ENCODE data around the gene NPAS1. TPM values are rescaled to one million over a fixed set of nuclear protein-coding genes. Genes with fewer than 3 reads are reported as not detected.
"Not testable (repeated sequence)": the region's sequence is repeated elsewhere in the genome, so short reads cannot be mapped to it uniquely, and the experiment has no call there.

The NPAS1 gene
- total and polyA plus RNA-seq, 7 donors: 0.04 to 0.23 (median 0.18) TPM; not detected in 3

DNA sequence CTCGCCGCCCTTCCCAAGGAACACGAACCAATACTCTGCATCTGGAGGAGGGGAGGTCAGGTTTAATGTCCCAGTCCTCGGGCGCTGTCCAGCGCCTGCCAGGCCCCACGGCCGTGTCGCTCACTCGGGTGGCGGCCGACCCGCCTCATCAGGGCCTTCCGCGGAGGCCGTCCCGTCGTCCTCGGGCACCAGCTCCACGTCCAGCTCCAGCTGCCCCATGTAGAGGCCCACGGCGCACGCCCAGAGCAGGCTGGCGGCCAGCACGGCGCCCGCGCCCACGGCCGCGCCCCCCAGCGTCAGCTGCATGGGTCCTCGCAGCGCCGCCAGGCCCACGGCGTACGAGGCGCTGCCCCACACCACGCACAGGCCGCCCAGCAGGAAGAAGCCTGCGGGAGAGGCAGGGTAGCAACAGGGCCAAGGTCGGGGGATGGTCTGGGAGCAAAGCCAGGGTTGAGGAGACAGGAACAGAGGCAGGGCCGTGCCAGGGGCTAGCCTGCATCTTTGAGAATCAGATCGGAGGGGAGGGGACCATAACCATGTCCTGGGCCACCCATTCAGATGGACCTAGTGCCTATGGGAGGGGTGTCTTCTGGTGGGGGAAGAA, 26.3 kb downstream of the NPAS1 start:
- H3K4me3 ChIP-seq: no peak overlapping the region
- H3K9me3 ChIP-seq: no peaks in the 10 kb centered on the region
- no peaks in the 10 kb centered on the region for H3K4me1 ChIP-seq
- no peaks in the 10 kb centered on the region for H3K27me3 ChIP-seq (ENCODE audit: insufficient read depth in 3 of 3, low read length in 2 of 3)
- no peak overlapping the region for H3K27ac ChIP-seq
- intact Hi-C loops (cut with DNase I): no loop called here
- TF ChIP-seq, protein P1, sequence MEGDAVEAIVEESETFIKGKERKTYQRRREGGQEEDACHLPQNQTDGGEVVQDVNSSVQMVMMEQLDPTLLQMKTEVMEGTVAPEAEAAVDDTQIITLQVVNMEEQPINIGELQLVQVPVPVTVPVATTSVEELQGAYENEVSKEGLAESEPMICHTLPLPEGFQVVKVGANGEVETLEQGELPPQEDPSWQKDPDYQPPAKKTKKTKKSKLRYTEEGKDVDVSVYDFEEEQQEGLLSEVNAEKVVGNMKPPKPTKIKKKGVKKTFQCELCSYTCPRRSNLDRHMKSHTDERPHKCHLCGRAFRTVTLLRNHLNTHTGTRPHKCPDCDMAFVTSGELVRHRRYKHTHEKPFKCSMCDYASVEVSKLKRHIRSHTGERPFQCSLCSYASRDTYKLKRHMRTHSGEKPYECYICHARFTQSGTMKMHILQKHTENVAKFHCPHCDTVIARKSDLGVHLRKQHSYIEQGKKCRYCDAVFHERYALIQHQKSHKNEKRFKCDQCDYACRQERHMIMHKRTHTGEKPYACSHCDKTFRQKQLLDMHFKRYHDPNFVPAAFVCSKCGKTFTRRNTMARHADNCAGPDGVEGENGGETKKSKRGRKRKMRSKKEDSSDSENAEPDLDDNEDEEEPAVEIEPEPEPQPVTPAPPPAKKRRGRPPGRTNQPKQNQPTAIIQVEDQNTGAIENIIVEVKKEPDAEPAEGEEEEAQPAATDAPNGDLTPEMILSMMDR (IDR thresholded peaks at IDR 0.05): no peak
- no peaks in the 10 kb centered on the region for H3K36me3 ChIP-seq (ENCODE audit: insufficient read depth in 1 of 2, low read depth in 1 of 2)
- 91 to 95% (median 93%) methylated on average over 34 to 45 of the region's 45 CpGs for WGBS, 3 donors
- ATAC-seq (no peak), DNase-seq (no peak)

DNA sequence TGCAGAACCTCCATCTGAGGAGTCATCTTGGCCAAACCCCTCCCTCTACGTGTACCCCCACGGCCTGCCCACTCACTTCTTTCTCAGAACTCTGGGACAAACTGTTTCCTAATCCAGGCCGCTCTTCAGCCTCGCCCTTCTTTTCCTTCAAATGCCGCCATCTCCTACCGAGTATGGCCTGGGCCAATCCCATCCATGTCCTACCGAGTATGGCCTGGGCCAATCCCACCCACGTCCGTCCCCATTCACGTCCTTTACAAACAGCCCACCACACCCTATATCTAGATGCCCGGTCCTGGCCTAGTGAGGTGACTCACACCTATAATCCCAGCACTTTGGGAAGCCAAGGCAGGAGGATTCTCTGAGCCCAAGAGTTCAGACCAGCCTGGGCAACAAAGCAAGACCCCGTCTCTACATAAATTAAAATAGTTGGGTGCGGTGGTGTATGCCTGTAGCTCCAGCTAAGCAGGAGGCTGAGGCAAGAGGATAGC, 27.7 kb downstream of the NPAS1 start:
- no peak for DNase-seq
- Histone ChIP-seq H3K27ac (no peak overlapping the region), H3K36me3 (ENCODE audit: insufficient read depth in 1 of 2, low read depth in 1 of 2) (no peaks in the 10 kb centered on the region), H3K4me3 (peak overlapping the region; percentile 96), H3K9me3 (no peaks in the 10 kb centered on the region), H3K27me3 (ENCODE audit: insufficient read depth in 3 of 3, low read length in 2 of 3) (no peaks in the 10 kb centered on the region), H3K4me1 (no peaks in the 10 kb centered on the region)
- intact Hi-C loops (cut with DNase I): no loop called here
- WGBS, 3 donors: 85 to 90% (median 86%) methylated on average over 13 of the region's 13 CpGs
- no peak for ATAC-seq
- TF ChIP-seq, protein P1 (IDR thresholded peaks at IDR 0.05): no peak

DNA sequence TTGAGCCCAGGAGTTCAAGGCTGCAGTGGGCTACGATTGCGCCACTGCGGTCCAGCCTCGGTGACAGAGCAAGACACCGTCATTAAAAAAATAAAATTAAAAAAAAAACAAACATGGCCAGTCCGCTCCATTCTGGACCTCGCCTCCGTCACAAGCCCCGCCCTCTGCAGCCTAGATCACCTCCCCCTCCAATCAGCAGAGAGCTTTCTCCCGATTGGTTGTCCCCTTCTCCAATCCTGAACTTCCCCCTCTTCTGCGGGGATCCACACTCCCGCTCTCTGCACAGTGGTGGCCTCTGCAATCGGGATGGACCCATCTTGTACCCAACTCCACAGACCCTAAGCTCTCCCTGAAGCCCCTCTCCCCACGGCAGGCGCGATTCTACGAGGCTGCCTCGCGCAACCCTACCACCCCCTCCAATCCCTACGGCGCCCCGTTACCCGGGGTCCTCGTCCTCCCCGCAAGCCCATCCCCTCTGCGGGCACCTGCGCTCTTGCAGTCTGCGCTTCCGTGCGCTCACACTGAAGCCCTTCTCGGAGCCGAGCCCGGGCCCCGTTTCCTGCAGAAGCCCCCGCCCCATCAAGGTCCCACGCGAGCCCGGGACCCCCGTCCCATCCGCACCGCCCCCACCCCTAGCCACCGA, 28.2 kb downstream of the NPAS1 start:
- Histone ChIP-seq H3K27me3 (ENCODE audit: insufficient read depth in 3 of 3, low read length in 2 of 3) (no peaks in the 10 kb centered on the region), H3K9me3 (no peaks in the 10 kb centered on the region), H3K36me3 (ENCODE audit: insufficient read depth in 1 of 2, low read depth in 1 of 2) (no peaks in the 10 kb centered on the region), H3K4me1 (no peaks in the 10 kb centered on the region), H3K4me3 (peak overlapping the region; percentile 96), H3K27ac (peak overlapping the region; percentile 86)
- ATAC-seq (peak; percentile 85 to 91 (median 88)), DNase-seq (peak; percentile 83 to 91)
- intact Hi-C loops (cut with DNase I): no loop called here
- 4 to 5% (median 4%) methylated on average over 39 to 42 of the region's 42 CpGs for WGBS, 3 donors
- TF ChIP-seq, protein P1 (IDR thresholded peaks at IDR 0.05): no peak

DNA sequence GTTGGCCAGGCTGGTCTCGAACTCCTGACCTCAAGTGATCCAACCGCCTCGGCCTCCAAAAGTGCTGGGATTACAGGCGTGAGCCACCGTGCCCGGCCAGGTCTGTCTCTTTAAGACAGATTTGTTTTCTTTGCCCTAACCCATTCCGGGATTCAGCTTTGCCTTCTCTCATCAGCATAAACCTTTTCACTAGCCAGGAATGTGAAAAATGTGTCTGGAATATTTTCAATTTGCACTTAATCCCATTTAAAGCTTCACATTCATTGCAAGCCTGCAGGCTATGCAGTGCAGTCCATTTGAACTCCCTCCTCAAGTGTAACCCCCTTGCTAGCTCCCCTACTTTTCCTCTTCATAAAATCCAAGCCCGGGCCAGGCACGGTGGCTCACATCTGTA, 29.7 kb downstream of the NPAS1 start:
- no peak overlapping the region for H3K27ac ChIP-seq
- no peaks in the 10 kb centered on the region for H3K4me1 ChIP-seq
- no peak for DNase-seq
- TF ChIP-seq, protein P1 (IDR thresholded peaks at IDR 0.05): no peak
- H3K36me3 ChIP-seq (ENCODE audit: insufficient read depth in 1 of 2, low read depth in 1 of 2): no peaks in the 10 kb centered on the region
- no peaks in the 10 kb centered on the region for H3K9me3 ChIP-seq
- WGBS, 3 donors: 22 to 32% (median 25%) methylated on average over 9 of the region's 9 CpGs
- H3K27me3 ChIP-seq (ENCODE audit: insufficient read depth in 3 of 3, low read length in 2 of 3): no peaks in the 10 kb centered on the region
- H3K4me3 ChIP-seq: peak overlapping the region; percentile 96
- ATAC-seq: no peak
- intact Hi-C loops (cut with DNase I): no loop called here

DNA sequence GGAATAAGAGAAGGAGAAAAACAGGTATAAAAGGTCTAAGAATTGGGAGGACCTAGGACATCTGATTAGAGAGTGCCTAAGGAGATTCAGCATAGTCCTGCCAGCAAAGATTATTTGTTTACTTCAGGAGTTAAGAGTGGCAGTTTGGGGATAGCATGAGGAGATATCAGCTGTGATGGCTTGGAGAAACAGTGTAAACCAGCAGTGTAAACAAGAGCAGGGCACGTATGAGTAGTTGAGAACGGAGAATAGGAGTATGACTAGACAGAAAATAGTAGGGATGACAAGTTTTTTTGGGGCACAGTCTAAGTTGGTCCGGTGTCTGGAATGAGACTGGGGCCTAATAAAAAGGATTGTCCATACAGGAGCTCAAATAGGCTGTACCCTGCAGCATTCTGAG, 30.9 kb downstream of the NPAS1 start:
- H3K27ac ChIP-seq; ATAC-seq; DNase-seq; H3K36me3 ChIP-seq (ENCODE audit: insufficient read depth in 1 of 2, low read depth in 1 of 2); H3K4me1 ChIP-seq; intact Hi-C loops (cut with DNase I); H3K27me3 ChIP-seq (ENCODE audit: insufficient read depth in 3 of 3, low read length in 2 of 3); H3K9me3 ChIP-seq; H3K4me3 ChIP-seq: not testable (repeated sequence)
- 89 to 96% (median 91%) methylated on average over 3 of the region's 3 CpGs for WGBS, 3 donors

All from psoas muscle (tissue), 8 donors.